ENCODE data around the gene ZSCAN31. TPM values are rescaled to one million over a fixed set of nuclear protein-coding genes. Genes with fewer than 3 reads are reported as not detected.

Gene ZSCAN31
- total and polyA plus RNA-seq, 4 experiments from 2014 or later, result 0.73 to 1.2 (median 0.91) TPM

- DNase-seq, result no peak
- Histone ChIP-seq H3K27ac (ENCODE audit: low read depth, low read length) (peak overlapping the region; percentile 87), H3K4me3 (ENCODE audit: low read length in 2 of 2) (peak overlapping the region; percentile 61 to 85), H3K27me3 (ENCODE audit: insufficient read depth, low read length) (no peaks in the 10 kb centered on the region), H3K36me3 (ENCODE audit: insufficient read depth, low read length) (no peaks in the 10 kb centered on the region), H3K4me1 (ENCODE audit: insufficient read depth, low read length) (peaks cover 17% of the 10 kb centered on the region), H3K9me3 (ENCODE audit: control insufficient read depth in 1 of 2, low read length in 2 of 2) (no peaks in the 10 kb centered on the region)
- intact Hi-C loops (cut with micrococcal nuclease), result loop anchor here (1.0 to 5.0 kb wide), 4 partner anchors 14 to 863 kb away; partner anchors contain the start of genes ZKSCAN3, ZNF184 and ZSCAN26
- peaks cover 0 to 4% (median under 1%) of the 10 kb centered on the region in 8 donors for H3K9me3 Mint-ChIP-seq
- no peaks in the 10 kb centered on the region for H3K36me3 Mint-ChIP-seq
- no peaks in the 10 kb centered on the region for H3K27me3 Mint-ChIP-seq
- peak overlapping the region in 1 of 7 donors; percentile 68 for H3K27ac Mint-ChIP-seq
- POLR2A ChIA-PET (ENCODE audit: partially characterized antibody), result interaction anchor here (0.6 to 2.8 kb wide), 18 partner anchors 13 to 856 kb away, joined by 3 to 27 read pairs (median 5); partner anchors contain the start of genes ZKSCAN3, ZKSCAN4, ZKSCAN8 and ZSCAN26
- peak overlapping the region in 1 of 8 donors; percentile 34 for H3K4me3 Mint-ChIP-seq
- peaks cover 0 to 4% (median 3%) of the 10 kb centered on the region in 4 donors for H3K4me1 Mint-ChIP-seq
- CTCF ChIA-PET (ENCODE audit: partially characterized antibody), result interaction anchor here (0.9 to 3.5 kb wide), 6 partner anchors 12 to 562 kb away, joined by 3 to 20 read pairs (median 4); partner anchors contain the start of gene ZSCAN26
These were observed 846 bp downstream of the ZSCAN31 start for GRCh38 chr6:28335040-28335563.

GRCh38 chr6:28334286-28335039, 1.5 kb downstream of the ZSCAN31 start:
- Mint-ChIP-seq H3K27ac (peak overlapping the region in 4 of 7 donors; percentile 12 to 89 (median 56)), H3K27me3 (no peaks in the 10 kb centered on the region), H3K4me3 (peak overlapping the region in 5 of 8 donors; percentile 4 to 75 (median 34)), H3K9me3 (peaks cover 0 to 2% (median 0%) of the 10 kb centered on the region in 8 donors), H3K4me1 (peaks cover 0 to 4% (median 3%) of the 10 kb centered on the region in 4 donors), H3K36me3 (no peaks in the 10 kb centered on the region)
- no peak for DNase-seq
- Histone ChIP-seq H3K36me3 (ENCODE audit: insufficient read depth, low read length) (no peaks in the 10 kb centered on the region), H3K9me3 (ENCODE audit: control insufficient read depth in 1 of 2, low read length in 2 of 2) (no peaks in the 10 kb centered on the region), H3K4me3 (ENCODE audit: low read length in 2 of 2) (no peak overlapping the region), H3K27ac (ENCODE audit: low read depth, low read length) (no peak overlapping the region), H3K4me1 (ENCODE audit: insufficient read depth, low read length) (peaks cover 17% of the 10 kb centered on the region), H3K27me3 (ENCODE audit: insufficient read depth, low read length) (no peaks in the 10 kb centered on the region)
- ChIA-PET CTCF (ENCODE audit: partially characterized antibody) (interaction anchor here (0.9 to 3.5 kb wide), 4 partner anchors 10 to 467 kb away, joined by 3 to 20 read pairs (median 4); a partner anchor contains a TSS), POLR2A (ENCODE audit: partially characterized antibody) (interaction anchor here (1.2 to 2.8 kb wide), 9 partner anchors 16 to 855 kb away, joined by 3 to 27 read pairs (median 6); partner anchors contain the start of genes ZKSCAN3, ZKSCAN4, ZKSCAN8 and ZSCAN26)
- intact Hi-C loops (cut with micrococcal nuclease), result loop anchor here (1.0 to 5.0 kb wide), 4 partner anchors 15 to 862 kb away; partner anchors contain the start of genes ZKSCAN3, ZNF184 and ZSCAN26

- no peaks in the 10 kb centered on the region for H3K9me3 ChIP-seq (ENCODE audit: control insufficient read depth in 1 of 2, low read length in 2 of 2)
- intact Hi-C loops (cut with micrococcal nuclease), result no loop called here
- H3K36me3 ChIP-seq (ENCODE audit: insufficient read depth, low read length), result no peaks in the 10 kb centered on the region
- POLR2A ChIA-PET (ENCODE audit: partially characterized antibody), result no interaction called here
- no peak overlapping the region for H3K4me3 ChIP-seq (ENCODE audit: low read length in 2 of 2)
- Mint-ChIP-seq H3K4me3 (peak overlapping the region in 2 of 8 donors; percentile 5 to 14), H3K36me3 (peaks cover 3 to 6% of the 10 kb centered on the region in 2 donors), H3K9me3 (peaks cover 0 to 11% (median 6%) of the 10 kb centered on the region in 8 donors), H3K27ac (peak overlapping the region in 5 of 7 donors; percentile 11 to 86 (median 32)), H3K27me3 (no peaks in the 10 kb centered on the region), H3K4me1 (peaks cover 0 to 4% (median 3%) of the 10 kb centered on the region in 4 donors)
- H3K27me3 ChIP-seq (ENCODE audit: insufficient read depth, low read length), result no peaks in the 10 kb centered on the region
- H3K27ac ChIP-seq (ENCODE audit: low read depth, low read length), result no peak overlapping the region
- H3K4me1 ChIP-seq (ENCODE audit: insufficient read depth, low read length), result peaks cover 17% of the 10 kb centered on the region
- CTCF ChIA-PET (ENCODE audit: partially characterized antibody), result interaction anchor here (1.1 to 3.5 kb wide), 2 partner anchors 9 to 22 kb away, joined by 5 to 20 read pairs; no protein-coding TSS in a partner anchor
- DNase-seq, result no peak
These were observed 2.3 kb downstream of the ZSCAN31 start for GRCh38 chr6:28333599-28334018.

DNA sequence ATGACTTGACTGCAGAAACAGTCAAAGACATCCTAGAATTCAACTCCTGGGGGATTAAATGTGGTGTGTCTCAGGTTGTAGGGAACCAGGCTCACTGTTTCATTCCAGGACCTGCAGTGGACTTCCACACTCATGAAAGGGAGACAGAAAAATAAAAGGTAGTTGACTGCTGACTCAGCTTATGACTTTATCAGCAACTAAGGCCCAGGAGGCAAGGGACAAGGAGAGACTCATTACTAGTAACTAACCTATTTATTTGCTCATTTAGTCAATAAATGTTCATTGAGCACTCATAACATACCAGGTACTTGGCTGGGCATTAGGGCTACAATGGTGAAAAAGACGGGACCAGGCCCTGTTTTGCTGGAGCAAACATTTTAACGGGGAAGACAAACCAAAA, 2.9 kb downstream of the ZSCAN31 start:
- CTCF ChIA-PET (ENCODE audit: partially characterized antibody), result no interaction called here
- Mint-ChIP-seq H3K4me3 (no peak overlapping the region), H3K27ac (no peak overlapping the region), H3K9me3 (peaks cover 0 to 14% (median 9%) of the 10 kb centered on the region in 8 donors), H3K27me3 (no peaks in the 10 kb centered on the region), H3K4me1 (peaks cover 0 to 4% (median 3%) of the 10 kb centered on the region in 4 donors), H3K36me3 (peaks cover 3 to 6% of the 10 kb centered on the region in 2 donors)
- H3K36me3 ChIP-seq (ENCODE audit: insufficient read depth, low read length), result no peaks in the 10 kb centered on the region
- DNase-seq, result no peak
- H3K27me3 ChIP-seq (ENCODE audit: insufficient read depth, low read length), result no peaks in the 10 kb centered on the region
- H3K4me3 ChIP-seq (ENCODE audit: low read length in 2 of 2), result no peak overlapping the region
- POLR2A ChIA-PET (ENCODE audit: partially characterized antibody), result no interaction called here
- no peak overlapping the region for H3K27ac ChIP-seq (ENCODE audit: low read depth, low read length)
- intact Hi-C loops (cut with micrococcal nuclease), result no loop called here
- H3K4me1 ChIP-seq (ENCODE audit: insufficient read depth, low read length), result peaks cover 17% of the 10 kb centered on the region
- H3K9me3 ChIP-seq (ENCODE audit: control insufficient read depth in 1 of 2, low read length in 2 of 2), result no peaks in the 10 kb centered on the region

GRCh38 chr6:28330041-28330440, 5.9 kb downstream of the ZSCAN31 start:
- H3K4me3 Mint-ChIP-seq, result no peak overlapping the region
- H3K27me3 ChIP-seq (ENCODE audit: insufficient read depth, low read length), result no peaks in the 10 kb centered on the region

GRCh38 chr6:28326371-28326948, 9.5 kb downstream of the ZSCAN31 start:
- CTCF ChIA-PET (ENCODE audit: partially characterized antibody), result no interaction called here
- Histone ChIP-seq H3K4me1 (ENCODE audit: insufficient read depth, low read length) (no peaks in the 10 kb centered on the region), H3K27ac (ENCODE audit: low read depth, low read length) (no peak overlapping the region), H3K27me3 (ENCODE audit: insufficient read depth, low read length) (no peaks in the 10 kb centered on the region), H3K4me3 (ENCODE audit: low read length in 2 of 2) (no peak overlapping the region), H3K9me3 (ENCODE audit: control insufficient read depth in 1 of 2, low read length in 2 of 2) (peaks cover 0 to 6% of the 10 kb centered on the region in 2 donors), H3K36me3 (ENCODE audit: insufficient read depth, low read length) (no peaks in the 10 kb centered on the region)
- intact Hi-C loops (cut with micrococcal nuclease), result no loop called here
- Mint-ChIP-seq H3K36me3 (peaks cover 20 to 24% of the 10 kb centered on the region in 2 donors), H3K9me3 (peaks cover 5 to 43% (median 33%) of the 10 kb centered on the region in 8 donors), H3K4me1 (no peaks in the 10 kb centered on the region), H3K27me3 (peaks cover 3 to 5% of the 10 kb centered on the region in 2 donors), H3K27ac (peak overlapping the region in 1 of 7 donors; percentile 22), H3K4me3 (peak overlapping the region in 1 of 8 donors; percentile 1)
- POLR2A ChIA-PET (ENCODE audit: partially characterized antibody), result no interaction called here
- DNase-seq, result no peak

More at GRCh38 chr6:28330041-28330440, 5.9 kb downstream of the ZSCAN31 start:
- peaks cover 20 to 24% of the 10 kb centered on the region in 2 donors for H3K36me3 Mint-ChIP-seq
- H3K27me3 Mint-ChIP-seq, result no peaks in the 10 kb centered on the region
- Histone ChIP-seq H3K4me3 (ENCODE audit: low read length in 2 of 2) (no peak overlapping the region), H3K4me1 (ENCODE audit: insufficient read depth, low read length) (peaks cover 2% of the 10 kb centered on the region), H3K9me3 (ENCODE audit: control insufficient read depth in 1 of 2, low read length in 2 of 2) (peaks cover 0 to 6% of the 10 kb centered on the region in 2 donors), H3K36me3 (ENCODE audit: insufficient read depth, low read length) (no peaks in the 10 kb centered on the region), H3K27ac (ENCODE audit: low read depth, low read length) (no peak overlapping the region)
- H3K27ac Mint-ChIP-seq, result no peak overlapping the region
- DNase-seq, result no peak
- ChIA-PET CTCF (ENCODE audit: partially characterized antibody) (no interaction called here), POLR2A (ENCODE audit: partially characterized antibody) (no interaction called here)
- intact Hi-C loops (cut with micrococcal nuclease), result no loop called here
- H3K4me1 Mint-ChIP-seq, result peaks cover 0 to 4% (median 3%) of the 10 kb centered on the region in 4 donors
- peaks cover 5 to 38% (median 29%) of the 10 kb centered on the region in 8 donors for H3K9me3 Mint-ChIP-seq

All from CD4-positive, alpha-beta memory T cell (primary cell).